GM21390 (cell line): ENCODE measurements around the gene KIF12.
"Not testable (repeated sequence)": the region's sequence is repeated elsewhere in the genome, so short reads cannot be mapped to it uniquely, and the experiment has no call there.

ENCODE experiments used
- ATAC-seq: cut with Tn5 transposase; IDR thresholded peaks from one replicate; pipeline ENCODE4 v1.9.1; 2021; ENCODE audit not compliant: unreplicated experiment

KIF12 gene

DNA sequence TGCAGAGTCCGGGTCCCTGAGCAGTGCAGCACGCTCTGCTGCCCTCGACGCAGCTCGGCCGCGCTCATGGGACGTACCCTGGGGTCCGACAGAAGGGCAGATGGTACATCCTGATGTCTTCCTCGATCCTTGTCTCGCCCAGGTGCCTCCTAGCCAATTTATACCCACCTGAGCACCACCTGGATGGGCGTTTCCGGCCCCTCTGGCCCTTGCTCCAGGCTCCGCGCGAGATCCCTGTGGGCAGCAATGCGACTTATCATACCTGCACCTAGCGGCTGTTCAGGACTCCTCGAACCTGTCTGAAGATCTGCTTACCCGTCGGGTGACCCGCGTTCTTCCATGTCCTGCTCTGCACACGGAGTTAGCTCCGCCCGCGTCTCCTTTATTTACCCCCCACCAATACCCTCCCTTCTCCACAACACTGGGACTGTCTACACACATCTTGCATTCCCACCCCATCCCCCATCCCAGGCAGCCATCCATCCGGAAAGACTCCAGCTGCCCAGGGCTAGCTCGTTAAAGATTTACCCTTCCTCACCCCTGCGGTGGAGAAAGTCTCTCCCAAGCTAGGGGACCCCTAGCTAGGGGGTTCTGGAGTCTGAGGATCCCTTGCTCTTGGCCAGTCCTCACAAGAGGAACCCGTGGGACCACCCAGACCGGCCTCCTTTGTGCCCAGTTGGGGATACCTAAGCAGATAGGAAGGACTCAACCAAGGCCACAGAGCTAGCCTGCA lies at the start of gene KIF12:
TSS of gene KIF12 (minus strand) at position 357 of the 733 bp plus-strand sequence. CDS start at position 341, 16 bp downstream.
- no peak for ATAC-seq

DNA sequence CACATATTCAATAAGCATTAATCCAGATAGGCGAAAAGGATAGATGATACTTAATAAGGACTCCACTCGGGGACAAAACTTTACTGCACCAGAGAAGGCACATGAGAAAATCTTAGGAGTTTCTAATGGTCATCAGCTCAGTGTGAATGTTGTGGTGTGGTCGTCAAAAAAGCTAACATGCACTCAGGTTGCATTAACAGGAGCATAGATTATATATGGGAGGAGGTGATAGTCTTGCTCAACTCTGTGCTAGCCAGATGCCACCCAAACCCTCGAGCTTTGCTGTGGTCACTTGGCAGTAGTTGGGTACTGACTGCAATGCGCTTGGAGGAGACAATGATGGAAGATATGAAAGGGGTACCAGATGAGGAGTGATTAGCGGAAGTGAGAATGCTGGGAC lies 47.6 kb upstream of the KIF12 start:
- no peak for ATAC-seq

DNA sequence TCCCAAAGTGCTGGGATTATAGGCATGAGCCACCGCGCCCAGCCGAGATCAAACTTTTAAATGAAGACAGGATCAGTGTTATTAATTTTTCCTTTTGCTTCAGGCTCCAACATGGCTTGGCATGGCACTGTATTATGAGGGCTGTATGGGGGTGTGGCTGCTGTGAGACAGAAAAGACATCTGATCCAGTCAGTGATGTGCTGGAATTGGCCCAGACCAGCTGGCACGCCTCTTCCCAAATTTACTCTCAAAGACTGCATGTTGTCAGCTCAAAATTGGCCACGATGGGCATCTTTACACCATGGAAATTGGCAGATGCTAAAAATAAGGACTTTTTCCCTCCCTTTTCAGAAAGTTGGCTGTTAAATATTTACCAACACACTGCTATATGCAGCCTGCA lies 44.1 kb upstream of the KIF12 start:
- ATAC-seq, result no peak

DNA sequence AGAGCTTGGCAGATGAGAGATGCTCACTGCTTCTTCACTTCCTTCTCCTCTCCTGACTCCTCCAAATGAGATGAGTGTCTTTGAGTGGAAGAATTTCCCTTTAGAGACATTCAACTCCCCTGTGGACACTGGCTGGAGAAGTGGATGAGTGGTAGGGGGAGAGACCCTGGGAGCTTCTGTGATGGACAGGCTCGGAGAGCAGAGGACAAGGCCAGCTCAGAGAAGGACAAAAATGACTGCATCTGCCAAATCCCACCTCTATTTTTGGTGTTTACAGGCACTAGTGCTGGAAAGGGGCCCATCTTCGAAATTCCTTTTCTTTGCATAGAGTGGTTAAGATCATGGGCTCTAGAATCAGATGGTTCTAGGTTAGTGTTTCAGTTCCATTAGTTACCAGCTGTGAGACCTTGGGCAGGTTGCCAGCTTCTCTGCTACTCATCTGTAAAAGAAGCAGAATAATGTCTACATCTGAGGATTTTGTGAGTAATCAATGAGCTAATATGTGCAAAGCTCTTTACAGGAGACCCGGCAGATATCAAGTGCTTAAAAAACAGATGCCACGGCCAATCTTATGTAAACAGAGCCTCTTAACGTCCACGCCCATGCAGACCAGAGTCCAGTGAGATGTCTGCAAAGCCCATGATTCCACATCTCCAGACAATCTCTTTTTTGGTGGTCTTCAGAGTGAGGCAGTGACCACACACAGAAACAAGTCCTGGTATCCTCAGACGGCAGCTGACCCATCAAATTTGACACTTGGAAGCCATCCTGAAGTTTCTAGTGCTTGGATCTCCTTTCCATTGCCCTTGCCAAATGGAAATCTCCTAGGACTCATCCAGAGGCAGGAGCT lies 42.7 kb upstream of the KIF12 start:
- no peak for ATAC-seq

DNA sequence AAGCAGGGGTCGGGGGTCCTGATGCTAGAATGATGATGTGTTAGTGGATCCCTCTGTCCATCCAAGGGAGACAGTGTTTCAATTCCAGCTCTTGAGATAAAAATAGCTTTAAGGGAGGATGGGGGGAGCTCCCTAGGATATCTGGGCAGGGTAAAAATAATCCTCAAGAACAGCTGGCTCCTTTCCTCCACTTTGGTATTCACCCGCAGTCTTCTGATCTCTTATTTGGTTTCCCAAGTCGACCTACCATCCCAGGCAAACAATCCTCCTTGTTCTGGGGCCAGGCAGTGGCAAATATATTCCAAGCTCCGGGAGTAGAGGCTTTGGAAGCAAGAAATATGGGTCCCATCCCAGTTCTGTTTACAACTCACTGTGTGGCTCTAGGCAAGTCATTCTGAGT lies 41.8 kb upstream of the KIF12 start:
- no peak for ATAC-seq

DNA sequence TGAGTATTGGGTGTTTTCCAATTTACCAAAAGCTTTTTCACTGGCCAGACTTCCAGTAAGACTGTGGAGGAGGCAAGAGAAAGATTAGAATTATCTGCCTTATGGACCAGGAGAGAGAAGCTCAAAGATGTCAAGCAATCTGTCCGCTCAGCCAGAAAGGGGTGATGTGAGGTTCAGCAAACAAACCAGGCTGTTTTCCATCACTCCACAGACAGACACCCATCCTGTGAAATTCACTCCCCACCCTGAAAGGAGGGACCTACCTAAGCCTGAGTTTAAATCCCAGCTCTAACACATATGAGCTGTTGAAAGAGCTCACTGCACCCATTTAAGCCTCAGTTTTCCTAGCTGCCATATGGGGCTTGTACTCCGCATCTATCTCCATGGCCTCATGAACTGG lies 41.3 kb upstream of the KIF12 start:
- no peak for ATAC-seq

GRCh38 chr9:114139071-114139470 lies 40.0 kb upstream of the KIF12 start:
- no peak for ATAC-seq

GRCh38 chr9:114138552-114138971 lies 39.5 kb upstream of the KIF12 start:
- ATAC-seq, result no peak

GRCh38 chr9:114137831-114138230 lies 38.7 kb upstream of the KIF12 start:
- ATAC-seq, result no peak

DNA sequence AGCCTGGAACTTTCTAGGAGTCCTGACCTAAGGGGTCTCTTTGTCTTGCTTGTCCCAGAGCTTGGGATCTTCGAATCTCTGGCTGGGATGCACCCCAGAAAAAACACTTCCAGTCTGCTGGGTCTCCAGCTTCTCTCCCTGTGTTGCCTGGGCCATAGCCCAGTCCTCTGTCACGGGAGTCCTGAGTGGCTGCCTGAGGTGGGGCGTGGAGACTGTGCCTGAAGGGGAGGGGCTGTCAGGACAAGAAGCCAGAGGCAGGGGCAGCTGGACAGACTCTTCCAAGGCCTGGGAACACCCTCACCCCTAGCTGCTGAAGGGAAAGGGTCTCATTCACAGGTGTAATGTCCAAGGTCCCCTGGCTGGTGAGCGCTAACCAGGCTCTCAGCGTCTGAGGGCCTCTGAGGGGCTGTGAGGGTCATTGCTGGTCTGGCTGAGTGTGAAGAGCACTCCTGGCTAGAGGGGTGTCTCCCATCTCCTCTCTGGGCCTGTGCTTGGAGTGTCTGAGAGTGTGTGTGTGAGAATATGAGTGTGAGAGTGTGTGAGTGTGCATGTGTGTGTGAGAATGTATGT lies 35.8 kb upstream of the KIF12 start:
- ATAC-seq, result no peak

DNA sequence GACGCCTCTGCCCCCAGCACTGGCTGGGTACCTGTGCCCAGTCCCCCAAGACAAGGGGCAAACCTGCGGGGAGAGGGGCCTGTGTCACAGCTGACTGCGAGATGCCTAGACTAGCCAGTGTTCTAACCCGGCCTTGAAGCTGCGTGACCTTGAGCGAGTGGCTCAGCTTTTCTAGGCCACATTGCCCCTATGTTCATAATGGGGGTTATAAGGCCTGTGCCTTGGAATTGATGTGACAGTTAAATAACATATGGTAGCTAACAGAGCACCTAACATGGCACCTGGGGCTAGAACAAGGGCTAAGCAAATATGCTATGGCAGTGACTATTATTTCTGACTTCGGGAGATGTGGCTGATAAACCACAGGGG lies 33.4 kb upstream of the KIF12 start:
- no peak for ATAC-seq

DNA sequence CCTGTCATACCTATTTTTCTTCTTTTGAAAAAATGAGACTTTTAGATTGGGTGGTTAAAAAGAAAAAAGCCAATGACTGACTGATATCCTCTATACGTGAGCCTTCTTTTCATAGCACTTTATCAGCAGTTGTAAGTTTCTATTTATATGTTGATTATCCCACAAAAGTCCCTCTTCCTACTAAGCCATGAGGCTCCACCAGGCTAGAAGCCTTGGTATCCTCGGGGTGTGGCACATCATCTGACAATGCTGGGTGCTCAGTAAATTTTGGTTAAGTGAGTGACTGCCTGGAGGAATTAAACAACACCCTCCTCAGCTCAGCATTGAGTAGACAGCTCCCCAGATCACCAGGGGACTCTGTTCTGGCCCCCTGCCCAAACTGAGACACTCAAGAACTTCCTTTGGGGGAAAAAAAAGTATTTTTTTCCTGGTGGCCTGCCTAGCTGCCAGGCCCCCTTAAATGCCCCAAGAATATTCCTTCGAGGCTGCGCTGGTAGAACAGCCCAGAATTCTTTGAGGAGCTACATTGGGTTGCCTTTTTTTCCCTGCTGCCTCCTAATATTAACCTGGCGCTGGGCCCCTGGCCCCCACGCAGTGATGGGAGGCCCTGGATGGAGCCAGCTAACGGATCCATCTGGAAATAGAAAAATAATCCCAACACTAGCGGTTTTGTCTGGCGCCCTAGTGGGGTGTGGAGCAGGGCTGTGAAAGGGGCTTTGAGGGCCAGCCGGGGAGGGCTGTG lies 32.9 kb upstream of the KIF12 start:
- no peak for ATAC-seq

DNA sequence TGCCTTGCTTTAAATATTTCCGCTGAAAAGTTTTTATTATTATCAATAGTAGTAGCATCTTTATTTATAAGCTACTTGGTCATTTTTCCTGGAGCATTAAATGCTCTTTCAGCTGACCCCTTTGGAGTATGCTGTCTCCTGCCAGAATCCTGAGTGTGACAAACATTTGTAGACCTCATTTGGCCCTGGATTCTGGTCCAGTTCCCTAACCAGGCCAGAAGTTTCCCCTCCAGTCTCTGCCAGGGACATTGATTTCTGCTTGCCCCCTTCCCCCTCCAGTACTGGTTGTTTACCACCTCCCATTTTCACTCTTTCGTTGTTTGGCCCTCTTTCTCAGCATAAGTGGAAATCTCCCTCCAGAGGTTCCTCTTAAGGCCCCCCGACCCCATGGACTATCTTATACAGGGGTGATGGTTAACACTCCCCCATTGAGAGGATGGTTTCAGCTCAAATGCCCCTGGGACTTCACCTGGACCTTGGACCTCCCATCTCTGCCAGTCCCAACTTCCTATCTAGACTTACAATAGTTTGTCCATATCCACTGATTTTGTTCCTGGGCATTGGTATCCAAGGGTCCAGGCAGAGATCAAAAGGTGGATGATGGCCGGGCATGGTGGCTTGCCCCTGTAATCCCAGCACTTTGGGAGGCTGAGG lies 31.7 kb upstream of the KIF12 start:
- ATAC-seq, result no peak

DNA sequence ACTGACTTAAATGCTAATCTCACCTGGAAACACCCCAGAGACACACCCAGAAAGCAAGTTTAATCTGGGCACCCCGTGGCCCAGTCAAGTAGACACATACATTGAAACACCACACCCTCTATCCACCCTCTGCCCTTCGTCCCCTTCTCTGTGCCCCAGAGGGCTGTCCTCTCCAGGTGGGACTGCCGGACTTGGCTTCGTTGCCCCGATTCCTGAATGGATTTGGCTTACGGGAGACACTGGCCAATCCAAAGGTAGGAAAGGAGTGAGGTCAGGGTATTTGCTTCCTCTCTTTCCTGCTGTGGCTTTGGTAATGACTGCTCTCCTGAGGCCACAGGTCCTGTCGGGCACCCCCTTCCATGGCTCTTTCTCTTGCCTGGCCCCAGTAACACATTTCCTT lies 31.0 kb upstream of the KIF12 start:
- no peak for ATAC-seq

DNA sequence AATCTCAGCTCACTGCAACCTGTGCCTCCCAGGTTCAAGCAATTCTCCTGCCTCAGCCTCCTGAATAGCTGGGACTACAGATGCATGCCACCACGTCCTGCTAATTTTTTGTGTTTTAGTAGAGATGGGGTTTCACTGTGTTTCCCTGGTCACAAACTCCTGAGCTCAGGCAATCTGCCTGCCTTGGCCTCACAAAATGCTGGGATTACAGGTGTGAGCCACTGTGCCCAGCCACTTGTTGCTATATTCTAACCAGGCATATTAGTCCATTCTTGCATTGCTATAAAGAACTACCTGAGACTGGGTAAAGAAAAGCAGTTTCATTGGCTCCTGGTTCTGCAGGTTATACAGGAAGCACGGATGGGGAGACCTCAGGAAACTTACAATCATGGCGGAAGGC lies 29.7 kb upstream of the KIF12 start:
- not testable (repeated sequence) for ATAC-seq

DNA sequence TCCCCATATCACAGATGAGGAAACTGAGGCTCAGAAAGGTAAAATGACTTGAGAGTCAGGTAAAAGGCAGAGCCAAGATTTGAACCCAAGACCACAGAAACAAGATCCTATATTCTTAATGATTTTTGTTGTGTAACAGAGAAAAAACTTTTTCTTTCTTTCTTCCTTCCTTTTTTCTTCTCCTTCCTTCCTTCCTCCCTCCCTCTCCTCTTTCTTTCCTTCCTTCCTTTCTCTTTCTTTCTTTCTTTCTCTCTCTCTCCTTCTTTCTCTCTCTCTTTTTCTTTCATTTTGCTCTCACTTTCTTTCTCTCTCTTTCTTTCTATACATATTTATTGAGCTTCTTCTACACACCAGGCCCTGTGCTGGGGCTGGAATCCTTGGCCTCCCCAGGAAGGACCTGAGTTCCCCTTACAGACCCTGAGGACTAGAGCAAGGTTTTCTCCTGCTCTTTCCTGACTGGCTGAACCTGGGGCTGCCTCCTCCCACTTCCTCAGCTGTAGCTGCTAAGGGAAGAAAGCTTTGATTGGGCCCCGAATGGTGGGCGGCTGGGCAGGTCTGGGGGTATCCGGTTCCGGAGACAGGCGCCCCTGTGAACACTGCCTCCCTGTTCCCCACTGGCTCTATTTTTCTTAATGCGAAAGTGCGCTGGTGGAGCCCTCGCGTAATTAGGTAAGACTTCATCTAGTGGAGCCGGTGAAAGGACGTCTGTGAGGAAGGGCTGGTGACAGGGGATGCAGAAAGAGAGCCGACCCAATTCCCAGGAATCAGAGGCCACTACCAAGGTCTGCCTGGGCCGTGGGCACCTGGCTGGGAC lies 27.4 kb upstream of the KIF12 start:
- ATAC-seq, result no peak

GRCh38 chr9:114125476-114126013 lies 26.5 kb upstream of the KIF12 start:
- ATAC-seq, result no peak

DNA sequence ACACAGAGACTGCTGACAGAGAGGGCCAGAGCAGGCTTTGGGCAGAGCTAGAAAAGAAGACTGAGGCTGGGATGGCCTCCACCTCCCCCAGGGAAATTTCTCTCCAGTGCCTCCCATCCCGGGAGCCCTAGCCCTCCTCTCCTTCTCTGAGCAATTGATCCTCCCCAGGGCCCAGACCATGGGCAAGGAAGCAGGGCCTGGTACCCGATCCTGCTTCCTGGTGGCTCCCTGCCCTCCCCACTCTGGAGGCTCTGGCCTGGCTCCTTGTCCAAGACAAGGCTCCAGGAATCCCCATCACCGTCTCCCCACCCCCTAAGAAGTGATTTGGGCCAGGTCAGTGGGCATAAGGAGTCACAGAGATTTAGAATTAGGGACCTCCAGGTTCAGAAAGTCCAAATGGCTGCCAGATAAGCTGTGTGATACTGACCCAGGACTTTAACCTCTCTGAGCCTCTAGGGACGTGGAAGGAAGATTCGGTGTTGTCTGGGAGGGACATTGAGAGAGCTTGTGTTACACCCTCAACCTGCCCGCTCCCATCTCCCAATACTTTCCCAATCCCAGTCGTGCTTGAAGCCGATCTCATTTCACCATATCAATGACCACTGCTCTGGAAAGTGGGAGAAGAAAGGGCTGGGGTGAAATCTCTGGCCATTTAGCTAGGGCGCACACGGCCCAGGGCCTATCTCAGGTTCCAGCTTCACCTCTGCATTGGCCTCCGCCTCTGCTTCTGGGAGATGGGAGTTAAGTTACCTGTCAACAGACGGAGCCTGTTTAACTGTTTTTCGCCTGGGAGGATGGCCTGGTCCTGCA lies 25.8 kb upstream of the KIF12 start:
- no peak for ATAC-seq

GRCh38 chr9:114124138-114124537 lies 25.0 kb upstream of the KIF12 start:
- ATAC-seq, result no peak
